EH (cell line): ENCODE measurements around the gene ISG20.
"Not testable (repeated sequence)": the region's sequence is repeated elsewhere in the genome, so short reads cannot be mapped to it uniquely, and the experiment has no call there.

Experiments used
- DNase-seq: peaks from one replicate; pipeline ENCODE4 v3.0.0-alpha.2; 2015; ENCODE audit warnings: low read depth

ISG20 gene

DNA sequence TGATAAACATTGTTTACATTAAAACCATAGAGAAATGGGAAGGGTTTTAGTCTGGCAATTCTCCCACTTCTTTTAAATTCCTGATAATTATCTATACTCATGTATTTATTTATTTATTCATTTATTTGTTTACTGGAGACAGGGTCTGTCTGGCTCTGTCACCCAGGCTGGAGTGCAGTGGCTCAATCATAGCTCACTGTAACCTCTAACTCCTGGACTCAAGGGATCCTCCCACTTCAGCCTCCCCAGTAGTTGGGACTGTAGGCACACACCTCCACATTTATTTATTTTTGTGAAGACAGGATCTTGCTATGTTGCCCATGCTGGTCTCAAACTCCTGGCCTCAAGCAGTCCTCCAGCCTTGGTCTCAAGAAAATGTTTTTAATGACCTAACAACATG is 20.1 kb upstream of the ISG20 start:
- DNase-seq: no peak

DNA sequence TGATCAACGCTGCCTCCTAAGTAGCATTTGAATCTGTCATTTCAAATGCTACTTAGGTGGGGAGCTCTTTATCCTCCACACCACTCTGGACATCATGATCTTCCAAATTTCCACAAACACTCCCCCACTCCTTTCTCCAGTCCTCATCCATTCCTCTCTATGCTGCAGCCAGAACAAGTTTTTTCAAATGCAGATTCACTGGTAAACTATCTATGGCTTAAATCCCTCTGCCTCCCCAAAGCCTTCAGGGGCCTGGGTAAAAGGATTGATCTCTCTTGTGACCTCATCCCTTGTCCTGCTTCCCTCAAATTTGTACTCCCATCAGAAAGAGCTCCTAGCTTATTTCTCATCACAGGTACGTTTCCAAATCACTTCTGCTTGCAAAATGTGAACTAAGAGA is 19.0 kb upstream of the ISG20 start:
- no peak for DNase-seq

DNA sequence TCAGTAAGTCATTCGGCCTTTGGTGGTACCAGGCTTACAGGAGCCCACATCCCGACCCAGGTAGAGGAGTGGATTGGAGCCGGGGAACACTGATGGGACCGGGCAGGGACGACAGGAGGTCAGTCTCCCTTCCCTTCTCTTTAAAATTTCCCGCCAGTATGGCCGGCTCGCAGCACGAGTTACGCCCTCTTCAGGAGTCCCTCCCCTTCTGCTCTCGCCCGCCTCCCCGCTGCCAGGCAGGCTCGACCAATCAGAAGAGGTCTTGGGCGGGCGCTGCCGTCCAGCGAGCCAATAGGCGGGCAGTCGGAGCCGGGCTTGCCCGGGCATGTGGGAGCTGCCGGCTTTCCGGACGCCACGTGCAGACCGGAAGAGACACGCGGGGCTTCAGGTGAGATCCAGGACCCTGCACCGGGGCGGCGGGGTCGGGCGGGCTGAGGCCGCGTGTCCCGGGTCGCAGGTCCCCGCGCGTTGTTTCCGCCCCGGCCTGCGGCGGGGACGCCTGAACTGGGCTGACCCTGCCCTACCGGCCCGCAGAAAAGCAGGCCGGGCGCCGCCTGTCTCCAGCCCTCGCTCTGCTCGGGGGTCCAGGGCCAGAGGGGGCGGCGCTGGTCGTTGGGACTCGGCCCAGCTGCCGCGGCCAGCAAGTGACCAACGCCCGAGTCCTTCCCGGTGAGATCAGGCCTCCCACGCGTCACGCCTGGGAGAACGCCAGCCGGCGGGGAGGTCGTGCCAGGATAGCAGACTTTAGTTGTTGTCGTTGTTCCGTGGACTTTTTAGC is 17.6 kb upstream of the ISG20 start, which contains the start of gene AEN:
TSS of gene AEN (plus strand) at position 346 of the 778 bp plus-strand sequence. CDS start 4,870 bp downstream, outside the sequence.
- DNase-seq: peak; percentile 97

DNA sequence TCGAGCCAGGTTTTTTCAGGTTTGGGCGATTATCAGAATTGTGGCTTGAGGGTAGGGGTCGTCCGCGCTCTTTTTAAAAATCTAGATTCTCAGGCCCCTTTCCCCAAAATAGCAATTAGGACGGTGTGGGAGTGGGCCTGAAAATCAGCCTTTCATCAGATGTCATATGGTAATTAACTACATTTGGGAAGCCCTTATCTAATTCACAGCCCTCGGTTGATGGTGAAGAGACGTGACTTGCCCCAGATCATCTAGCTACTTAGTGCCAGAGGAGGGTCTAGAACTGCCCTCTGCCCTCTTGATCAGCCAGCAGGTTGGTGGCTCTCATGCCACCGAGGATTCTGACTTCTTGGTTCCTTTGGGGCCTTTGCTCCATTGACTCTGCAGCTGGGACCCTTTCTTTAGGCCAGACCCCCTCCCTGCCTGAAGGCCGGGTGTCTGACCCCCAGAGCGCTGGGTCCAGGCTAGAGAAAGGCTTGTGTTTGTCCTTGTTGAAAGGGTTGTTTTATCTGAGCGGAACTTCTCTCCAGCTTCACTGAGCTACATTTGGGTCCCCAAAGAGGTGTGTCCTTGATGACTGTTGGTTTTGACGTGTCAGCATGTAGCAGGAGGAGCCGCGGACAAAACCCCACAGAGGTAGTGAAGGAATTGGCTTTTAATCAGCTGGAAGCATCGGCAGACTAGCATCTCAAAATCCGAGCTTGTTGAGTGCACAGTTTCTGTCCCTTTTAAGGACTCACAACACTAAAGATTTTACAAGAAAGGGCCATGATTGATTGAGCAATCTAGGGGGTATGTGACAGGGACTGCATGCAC is 16.8 kb upstream of the ISG20 start:
- DNase-seq: peak; percentile 69

DNA sequence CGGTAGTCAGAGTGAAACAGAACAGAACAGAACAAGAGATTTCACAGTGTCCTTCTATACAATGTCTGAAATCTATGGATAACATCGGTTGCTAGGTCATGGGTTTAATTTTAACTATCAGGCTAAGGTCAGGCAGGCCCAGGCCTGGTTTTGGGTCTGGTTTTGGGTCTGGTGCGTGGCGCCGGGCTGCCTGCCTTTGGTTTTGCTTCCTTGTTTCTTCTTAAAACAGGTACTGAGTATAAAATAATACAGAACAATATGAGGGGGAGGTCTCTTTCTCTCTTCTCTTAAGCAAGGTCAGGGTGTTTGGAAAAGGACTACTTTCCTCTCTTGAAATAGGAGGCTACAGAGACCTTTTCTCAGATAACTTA is 16.2 kb upstream of the ISG20 start:
- no peak for DNase-seq

DNA sequence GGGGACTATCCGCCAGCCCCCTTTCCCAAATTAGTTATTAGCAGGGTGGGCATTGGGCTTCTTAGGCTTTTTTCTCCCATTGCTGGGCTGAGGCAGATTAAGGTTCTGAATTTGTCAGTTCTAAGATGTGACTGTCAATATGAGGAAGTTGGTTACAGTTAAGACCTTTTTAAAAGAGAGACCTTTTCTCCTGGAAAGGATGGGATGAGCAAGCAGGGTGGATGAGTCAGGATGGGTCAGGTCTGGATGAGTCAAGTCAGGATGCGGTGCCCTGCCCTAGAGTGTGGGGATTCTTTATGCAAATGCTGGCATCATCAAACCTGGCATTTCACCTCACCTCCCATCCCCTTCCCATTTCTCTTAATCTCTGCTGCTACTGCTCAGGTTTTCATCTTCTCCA is 15.8 kb upstream of the ISG20 start:
- DNase-seq: peak; percentile 88

DNA sequence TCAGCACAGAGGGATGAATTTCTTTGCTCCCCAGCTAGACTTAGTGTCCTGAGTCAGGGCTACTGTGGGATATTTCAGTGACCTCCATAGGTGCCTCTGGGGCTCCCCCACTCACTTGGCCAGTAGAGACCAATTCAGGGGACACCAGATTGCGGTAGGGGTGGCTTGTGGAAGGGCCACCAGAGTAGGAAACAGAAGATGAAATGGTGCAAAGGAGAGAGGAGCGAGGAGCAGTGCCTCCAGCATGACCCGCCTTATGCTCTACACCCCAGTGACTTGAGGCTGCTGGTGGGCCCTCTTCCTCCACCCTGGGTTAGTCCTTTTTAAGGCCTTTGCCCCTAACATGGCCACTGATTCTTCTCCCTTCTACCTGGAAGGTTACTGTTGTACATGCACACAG is 15.2 kb upstream of the ISG20 start:
- DNase-seq: no peak

DNA sequence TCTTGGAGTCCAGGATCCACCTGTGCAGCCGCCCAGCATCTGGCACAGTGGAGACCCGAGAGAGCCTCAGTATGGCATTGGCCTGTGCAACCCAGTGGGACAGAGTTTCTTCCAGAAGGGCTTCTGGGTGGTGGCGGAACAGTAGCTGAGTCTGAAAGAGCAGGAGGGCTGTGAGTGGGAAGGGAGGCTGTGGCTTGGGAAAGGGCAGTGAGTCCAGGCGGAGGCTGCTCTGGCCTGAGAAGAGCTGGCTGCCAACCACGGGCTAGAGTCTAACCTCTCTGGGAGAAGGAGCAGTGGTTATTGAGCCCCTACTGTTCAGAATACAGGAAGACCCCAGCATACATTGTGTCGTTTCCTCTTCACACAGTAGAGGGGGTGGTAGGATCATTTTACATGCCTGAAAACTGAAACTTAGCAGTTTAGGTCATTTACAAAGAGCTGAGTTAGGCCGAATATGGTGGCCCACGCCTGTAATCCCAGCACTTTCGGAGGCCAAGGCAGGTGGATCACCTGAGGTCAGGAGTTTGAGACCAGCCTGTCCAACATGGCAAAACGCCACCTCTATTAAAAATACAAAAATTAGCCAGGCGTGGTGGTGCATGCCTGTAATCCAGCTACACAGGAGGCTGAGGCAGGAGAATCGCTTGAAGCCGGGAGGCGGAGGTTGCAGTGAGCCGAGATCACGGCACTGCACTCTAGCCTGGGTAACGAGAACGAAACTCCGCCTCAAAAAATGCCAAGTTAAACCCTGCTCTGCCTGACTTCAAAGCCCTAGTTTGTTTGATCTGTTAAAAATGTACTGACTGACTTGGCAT is 14.5 kb upstream of the ISG20 start:
- peak; percentile 50 for DNase-seq

DNA sequence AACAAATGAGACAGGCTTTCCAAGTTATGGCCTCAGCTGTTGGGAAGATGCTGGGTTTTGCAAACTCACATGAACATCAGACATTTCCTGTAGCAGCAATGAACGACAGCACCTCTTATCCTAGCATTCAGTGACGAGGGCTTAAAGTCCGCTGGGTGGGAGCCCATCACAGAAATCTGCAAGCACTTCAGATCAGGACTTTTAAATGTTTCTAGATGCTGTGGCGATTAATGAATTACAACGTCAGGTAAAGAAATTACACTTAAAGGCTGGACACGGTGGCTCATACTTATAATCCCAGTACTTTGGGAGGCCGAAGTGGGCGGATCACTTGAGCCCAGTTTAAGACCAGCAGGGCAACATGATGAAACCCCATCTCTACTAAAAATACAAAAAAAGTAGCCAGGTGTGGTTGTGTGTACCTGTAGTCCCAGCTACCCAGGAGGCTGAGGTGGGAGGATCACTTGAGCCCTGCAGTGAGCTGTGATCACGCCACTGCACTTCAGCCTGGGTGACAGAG is 13.8 kb upstream of the ISG20 start:
- no peak for DNase-seq

DNA sequence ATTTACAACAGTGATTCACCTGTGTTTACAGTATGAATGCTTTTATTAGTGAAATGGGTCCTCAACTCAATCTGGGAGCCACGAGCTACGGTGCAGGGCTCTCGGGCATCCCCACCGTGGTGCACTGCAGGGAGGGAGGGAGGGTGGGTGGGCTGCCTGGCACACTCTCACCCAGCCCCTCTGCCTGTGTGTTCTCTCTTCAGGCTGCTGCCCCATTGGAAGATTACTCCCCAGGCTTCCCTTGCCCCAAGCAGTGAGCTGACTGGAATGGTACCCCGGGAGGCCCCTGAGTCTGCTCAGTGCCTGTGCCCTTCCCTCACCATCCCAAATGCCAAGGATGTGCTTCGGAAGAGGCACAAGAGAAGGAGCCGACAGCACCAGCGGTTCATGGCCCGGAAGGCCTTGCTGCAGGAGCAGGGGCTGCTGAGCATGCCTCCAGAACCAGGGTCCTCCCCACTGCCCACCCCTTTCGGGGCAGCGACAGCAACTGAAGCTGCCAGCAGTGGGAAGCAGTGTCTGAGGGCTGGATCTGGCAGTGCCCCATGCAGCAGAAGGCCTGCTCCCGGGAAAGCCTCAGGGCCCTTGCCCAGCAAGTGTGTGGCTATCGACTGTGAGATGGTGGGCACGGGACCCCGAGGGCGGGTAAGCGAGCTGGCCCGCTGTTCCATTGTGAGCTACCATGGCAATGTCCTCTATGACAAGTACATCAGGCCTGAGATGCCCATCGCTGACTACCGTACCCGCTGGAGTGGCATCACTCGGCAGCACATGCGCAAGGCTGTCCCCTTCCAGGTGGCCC is 12.7 kb upstream of the ISG20 start:
- DNase-seq: no peak

DNA sequence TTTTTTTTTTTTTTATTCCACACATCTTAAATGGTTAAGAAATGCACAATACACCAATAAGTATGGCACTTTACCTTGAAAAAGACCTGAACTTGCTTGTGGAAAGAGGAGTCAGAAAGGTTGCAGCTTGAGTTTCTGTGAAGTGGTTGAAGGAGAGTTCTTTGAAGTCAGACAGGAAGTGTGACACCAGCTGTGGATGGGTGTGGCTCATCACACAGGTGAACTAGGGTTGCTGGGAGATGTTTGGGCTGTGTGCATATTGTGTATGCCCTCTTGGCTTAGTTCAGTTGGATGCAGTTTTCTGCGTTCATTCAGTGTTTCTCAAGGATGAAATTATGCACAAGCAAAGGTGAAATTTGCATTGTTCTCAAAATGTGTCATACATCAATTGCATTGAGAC is 11.4 kb upstream of the ISG20 start:
- DNase-seq: no peak

DNA sequence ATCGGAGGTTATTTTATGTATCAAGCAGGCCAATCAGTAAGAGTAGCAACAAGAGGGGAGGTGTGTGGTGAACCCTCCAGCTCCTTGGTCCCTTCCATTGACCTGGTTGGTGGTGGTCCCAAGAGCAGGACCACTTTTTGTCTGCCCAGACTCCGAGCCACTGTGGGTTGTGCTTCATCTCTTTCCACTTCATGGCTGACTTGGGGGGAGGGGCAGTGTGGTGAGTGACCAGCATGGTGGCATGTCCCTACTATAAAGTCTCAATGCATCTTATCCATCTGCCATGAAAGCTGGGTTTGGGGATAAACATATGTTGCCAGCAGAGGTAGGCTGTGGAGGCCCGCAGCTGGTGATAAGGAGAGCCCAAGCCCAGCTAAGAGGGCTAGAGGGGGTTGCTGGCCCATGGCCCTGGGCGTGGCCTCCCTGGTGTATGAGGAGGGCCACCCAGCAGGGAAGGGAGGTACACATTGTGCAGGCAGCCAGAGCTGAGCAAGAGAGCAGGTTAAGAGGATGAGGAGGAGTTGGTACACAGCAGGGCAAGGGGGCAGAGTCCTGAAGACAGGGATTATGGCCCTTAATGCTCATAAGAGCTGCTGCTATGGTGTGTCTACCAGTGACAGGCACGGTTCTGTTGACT is 10.7 kb upstream of the ISG20 start:
- no peak for DNase-seq

DNA sequence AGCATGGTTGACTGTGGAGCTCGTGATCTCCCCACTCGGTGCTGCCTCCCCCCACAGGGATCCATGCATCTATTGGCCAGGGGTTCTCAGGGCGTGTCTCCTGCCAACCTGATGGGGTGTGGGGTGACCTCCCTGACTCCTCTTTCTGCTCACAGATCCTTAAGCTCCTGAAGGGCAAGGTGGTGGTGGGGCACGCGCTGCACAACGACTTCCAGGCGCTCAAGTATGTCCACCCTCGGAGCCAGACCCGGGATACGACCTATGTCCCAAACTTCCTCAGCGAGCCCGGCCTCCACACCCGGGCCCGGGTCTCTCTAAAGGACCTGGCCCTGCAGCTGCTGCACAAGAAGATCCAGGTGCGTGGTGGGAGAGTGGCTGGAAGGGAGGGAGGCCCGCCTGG is 9.7 kb upstream of the ISG20 start:
- DNase-seq: no peak

DNA sequence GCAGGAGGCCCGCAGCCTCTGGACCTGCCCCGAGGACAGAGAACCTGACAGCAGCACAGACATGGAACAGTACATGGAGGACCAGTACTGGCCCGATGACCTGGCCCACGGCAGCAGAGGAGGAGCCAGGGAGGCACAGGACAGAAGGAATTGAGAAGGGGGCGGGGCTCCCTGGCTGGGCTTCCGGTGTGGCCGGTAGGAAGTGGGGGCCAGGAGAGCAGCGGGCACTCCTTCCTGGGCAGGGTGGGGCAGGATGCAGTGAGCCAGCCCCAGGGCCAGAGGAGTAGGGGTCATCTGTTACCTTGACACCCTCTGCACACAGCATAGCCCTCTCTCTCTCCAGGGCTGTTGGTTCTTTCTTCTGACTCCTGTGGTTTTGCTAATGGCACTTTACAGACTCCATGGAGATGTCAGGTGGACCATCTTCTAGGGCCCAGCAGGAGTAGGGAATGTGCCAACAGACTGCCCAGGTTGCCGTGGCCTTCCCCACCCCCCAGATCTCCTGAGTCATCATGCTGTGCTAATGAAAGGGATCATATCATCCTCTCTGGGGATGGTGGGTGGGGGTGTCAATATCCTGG is 8.6 kb upstream of the ISG20 start:
- peak; percentile 26 for DNase-seq

DNA sequence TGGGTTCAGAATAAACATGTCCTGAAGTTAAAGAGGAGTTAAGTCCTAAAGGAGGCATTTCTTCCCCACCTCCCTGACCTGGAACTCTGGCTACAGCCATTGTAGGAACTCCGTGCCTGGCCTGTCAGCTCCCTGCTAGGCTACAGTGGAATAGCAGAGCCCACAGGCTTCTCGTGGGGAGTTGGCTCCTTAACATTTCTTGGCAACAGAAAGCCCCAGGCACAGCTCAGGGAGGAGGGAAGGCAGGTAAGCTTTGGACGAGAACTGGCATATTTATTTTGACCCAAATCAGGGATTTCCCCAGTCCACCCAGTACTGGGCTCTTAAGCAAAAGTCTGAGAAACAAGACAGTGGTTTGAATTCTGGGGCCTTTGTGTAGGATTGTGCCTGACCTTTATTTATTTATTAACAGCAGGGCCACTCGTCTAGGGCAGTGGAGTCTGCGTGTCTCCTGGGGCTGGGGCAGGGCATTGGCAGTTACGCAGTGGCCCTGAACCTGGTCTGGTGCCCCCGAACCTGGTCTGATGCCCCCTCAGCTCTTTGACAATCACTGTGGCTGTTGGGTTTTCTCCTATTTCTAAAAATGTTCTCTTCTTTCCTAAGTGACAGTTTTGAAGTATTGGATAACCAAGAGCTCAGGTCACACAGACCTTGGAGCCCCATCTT is 7.9 kb upstream of the ISG20 start:
- no peak for DNase-seq

DNA sequence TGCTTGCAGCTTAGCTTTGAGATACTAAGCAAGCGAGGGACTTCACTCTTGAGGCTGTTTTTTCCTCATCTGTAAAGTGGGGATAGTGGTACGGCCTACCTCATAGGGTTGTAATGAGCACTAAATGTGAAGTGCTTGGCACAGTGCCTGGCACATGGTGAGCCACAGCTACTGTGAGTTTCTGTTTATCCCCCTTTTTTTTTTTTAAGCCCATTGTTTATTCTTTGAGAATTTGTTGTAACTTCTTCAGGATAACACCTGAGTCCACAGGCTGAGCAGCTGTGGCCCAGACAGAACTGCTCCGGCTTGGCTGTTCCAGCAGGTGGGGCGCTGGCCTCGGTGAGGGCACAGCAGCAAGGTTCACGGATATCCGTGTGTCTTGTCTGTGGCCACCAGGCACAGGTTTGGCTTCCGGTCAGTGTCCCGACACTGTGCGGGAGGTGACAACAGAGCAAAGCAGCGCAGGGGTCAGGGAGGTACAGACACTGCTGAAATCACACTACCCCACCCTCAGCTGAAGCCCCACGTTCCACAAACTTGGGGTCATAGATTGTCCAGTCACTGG is 7.3 kb upstream of the ISG20 start:
- no peak for DNase-seq

DNA sequence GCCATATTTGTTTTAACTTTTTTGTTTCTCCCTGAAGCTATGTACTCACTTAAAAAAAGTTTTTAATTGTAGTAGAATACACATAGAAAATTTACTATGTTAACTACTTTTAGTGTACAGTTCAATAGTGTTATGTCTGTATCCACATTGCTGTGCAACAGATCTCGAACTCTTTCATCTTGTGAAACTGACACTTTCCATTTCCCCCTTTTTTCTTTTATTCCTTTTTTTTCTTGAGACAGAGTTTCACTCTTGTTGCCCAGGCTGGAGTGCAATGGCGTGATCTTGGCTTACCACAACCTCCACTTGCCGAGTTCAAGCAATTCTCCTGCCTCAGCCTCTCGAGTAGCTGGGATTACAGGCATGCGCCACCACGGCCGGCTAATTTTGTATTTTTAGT is 6.0 kb upstream of the ISG20 start:
- not testable (repeated sequence) for DNase-seq

DNA sequence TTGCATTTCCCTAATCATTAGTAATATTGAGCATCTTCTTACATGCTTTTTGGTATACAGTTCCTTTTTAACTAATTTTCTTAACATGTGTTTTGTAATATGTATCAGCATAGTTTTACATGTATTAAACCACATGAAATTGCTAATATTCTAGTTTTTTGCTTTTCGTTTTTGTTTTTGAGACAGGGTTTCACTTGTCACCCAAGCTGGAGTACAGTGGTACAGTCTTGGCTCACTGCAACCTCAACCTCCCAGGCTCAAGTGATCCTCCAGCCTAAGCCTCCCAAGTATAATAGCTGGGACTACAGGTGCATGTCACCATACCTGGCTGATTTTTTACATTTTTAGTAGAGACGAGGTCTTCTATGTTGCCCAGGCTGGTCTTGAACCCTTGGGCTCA is 4.4 kb upstream of the ISG20 start:
- no peak for DNase-seq

DNA sequence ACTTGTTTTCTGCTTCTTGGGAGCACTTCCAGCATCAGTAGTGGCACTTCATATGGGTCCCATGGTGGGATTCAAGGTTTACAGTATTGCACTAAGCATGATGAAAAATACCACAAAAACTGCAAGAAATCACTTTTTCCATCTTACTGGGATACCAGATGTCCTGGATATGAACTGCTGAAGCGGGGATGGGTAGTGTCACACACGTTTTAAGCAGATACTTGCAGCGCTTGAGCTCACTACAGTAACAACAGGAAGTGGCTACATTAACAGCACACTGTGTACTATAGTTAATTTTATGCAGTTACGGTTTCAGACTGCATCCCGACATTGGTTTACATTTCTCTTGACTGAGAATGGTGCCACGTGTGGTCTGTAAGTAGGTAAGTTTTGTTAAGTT is 3.5 kb upstream of the ISG20 start:
- DNase-seq: peak; percentile 35

DNA sequence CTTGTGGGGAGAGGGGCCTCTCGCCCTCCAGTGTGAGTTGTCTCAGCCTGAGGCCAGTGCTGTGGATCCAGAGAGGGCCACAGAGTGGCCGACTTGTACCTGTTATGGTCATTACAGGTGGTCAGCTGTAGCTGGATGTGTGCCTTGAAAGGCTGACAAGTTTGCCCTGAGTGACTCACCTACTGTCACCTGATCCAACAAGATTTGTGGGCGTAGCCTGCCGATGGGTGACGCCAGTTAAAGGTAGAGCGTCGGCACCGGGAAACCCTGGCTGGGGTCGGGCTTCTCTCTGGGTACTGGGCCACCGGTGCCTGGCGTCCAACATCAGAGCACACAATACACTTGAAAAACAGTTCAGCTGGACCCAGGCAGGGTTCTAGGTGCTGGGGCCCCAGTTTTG is 2.8 kb upstream of the ISG20 start:
- no peak for DNase-seq
